ENCODE results near the gene KLHL8. TPM values are rescaled to one million over a fixed set of nuclear protein-coding genes. Genes with fewer than 3 reads are reported as not detected.

KLHL8 gene
- total RNA-seq, 2 experiments from 2014 or later: 6.3 to 7.0 TPM

- Histone ChIP-seq H3K36me3 (ENCODE audit: insufficient read depth, low read length) (no peaks in the 10 kb centered on the region), H3K4me3 (ENCODE audit: low read length) (no peak overlapping the region), H3K27me3 (ENCODE audit: control insufficient read depth in 1 of 2, insufficient read depth in 2 of 2, low read length in 2 of 2) (no peaks in the 10 kb centered on the region), H3K4me1 (ENCODE audit: insufficient read depth, low read length) (no peaks in the 10 kb centered on the region), H3K9me3 (ENCODE audit: control insufficient read depth in 1 of 2, insufficient read depth in 1 of 2, low read length in 2 of 2) (peaks cover 13 to 14% of the 10 kb centered on the region in 2 experiments), H3K27ac (ENCODE audit: low read depth in 1 of 2, low read length in 2 of 2) (no peak overlapping the region)
- H3K9me3 Mint-ChIP-seq: peaks cover 15% of the 10 kb centered on the region
- POLR2A ChIA-PET: no interaction called here
- CTCF ChIA-PET: no interaction called here
- H3K27me3 Mint-ChIP-seq: peaks cover 24% of the 10 kb centered on the region
- DNase-seq (no peak), ATAC-seq (ENCODE audit: poor library complexity) (no peak)
- H3K4me3 Mint-ChIP-seq: no peak overlapping the region
- TF ChIP-seq CTCF (IDR thresholded peaks at IDR 0.05): no peak
- H3K36me3 Mint-ChIP-seq (ENCODE audit: low read depth): peaks cover 14% of the 10 kb centered on the region
- intact Hi-C loops (cut with DNase I, micrococcal nuclease): no loop called here
- H3K27ac Mint-ChIP-seq: no peak overlapping the region
- no peaks in the 10 kb centered on the region for H3K4me1 Mint-ChIP-seq (ENCODE audit: low read depth)
These were observed 23.1 kb upstream of the KLHL8 start for GRCh38 chr4:87243426-87244053.

DNA sequence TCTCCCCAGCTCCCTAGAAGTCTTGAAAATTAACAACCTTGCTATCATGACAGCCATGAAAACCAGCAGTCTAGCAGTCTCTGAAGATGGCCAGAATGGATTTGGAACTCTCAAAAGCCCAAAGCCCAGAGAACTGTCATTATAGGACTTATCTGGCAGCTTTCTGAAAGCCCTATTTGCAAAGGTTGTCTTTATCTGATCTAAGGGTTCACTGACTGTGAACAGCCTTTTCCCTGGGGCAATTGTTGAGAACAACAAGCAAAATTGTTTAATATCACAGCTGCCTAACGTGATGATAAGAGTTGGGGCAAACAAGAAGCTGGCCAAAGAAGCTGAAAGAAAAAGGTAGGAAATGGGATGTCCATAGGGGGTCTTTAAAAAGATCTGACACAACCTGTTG lies 20.9 kb upstream of the KLHL8 start:
- Mint-ChIP-seq H3K27me3 (peaks cover 21% of the 10 kb centered on the region), H3K4me3 (no peak overlapping the region)
- intact Hi-C loops (cut with DNase I, micrococcal nuclease): no loop called here

DNA sequence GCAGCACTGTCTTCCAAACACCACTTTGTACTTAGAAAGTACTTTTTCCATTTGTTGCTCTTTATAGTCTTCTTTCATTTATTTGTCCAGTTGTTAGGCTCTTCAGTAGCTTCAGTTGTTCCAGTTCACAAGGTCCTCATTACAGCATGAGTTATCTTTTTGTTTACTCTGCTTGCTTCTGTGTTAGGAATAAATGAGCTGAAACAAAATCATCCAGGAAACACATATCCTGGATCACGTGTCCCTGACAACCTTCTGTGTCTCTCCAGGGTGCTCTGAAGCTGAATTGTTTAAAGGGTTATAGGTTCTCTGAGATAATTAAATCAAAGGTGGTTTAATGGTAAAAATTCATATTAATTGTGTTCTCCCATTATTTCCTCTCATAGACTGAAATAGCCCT lies 19.9 kb upstream of the KLHL8 start:
- H3K27me3 ChIP-seq (ENCODE audit: control insufficient read depth in 1 of 2, insufficient read depth in 2 of 2, low read length in 2 of 2): no peaks in the 10 kb centered on the region
- ATAC-seq (ENCODE audit: poor library complexity) (no peak), DNase-seq (no peak)
- ChIA-PET CTCF (interaction anchor here (1.1 kb wide), 1 partner anchor 320 kb away, joined by 3 read pairs; no protein-coding TSS in a partner anchor), POLR2A (no interaction called here)
- H3K4me3 ChIP-seq (ENCODE audit: low read length): no peak overlapping the region
- H3K9me3 ChIP-seq (ENCODE audit: control insufficient read depth in 1 of 2, insufficient read depth in 1 of 2, low read length in 2 of 2): peaks cover 13 to 14% of the 10 kb centered on the region in 2 experiments
- Mint-ChIP-seq H3K9me3 (peaks cover 15% of the 10 kb centered on the region), H3K27ac (no peak overlapping the region), H3K36me3 (ENCODE audit: low read depth) (peaks cover 14% of the 10 kb centered on the region), H3K4me3 (no peak overlapping the region), H3K4me1 (ENCODE audit: low read depth) (peaks cover 5% of the 10 kb centered on the region), H3K27me3 (peaks cover 20% of the 10 kb centered on the region)
- TF ChIP-seq CTCF (IDR thresholded peaks at IDR 0.05): no peak
- peaks cover 4% of the 10 kb centered on the region for H3K4me1 ChIP-seq (ENCODE audit: insufficient read depth, low read length)
- intact Hi-C loops (cut with DNase I, micrococcal nuclease): no loop called here
- no peaks in the 10 kb centered on the region for H3K36me3 ChIP-seq (ENCODE audit: insufficient read depth, low read length)
- H3K27ac ChIP-seq (ENCODE audit: low read depth in 1 of 2, low read length in 2 of 2): no peak overlapping the region

More for the DNA sequence above, 20.9 kb upstream of the KLHL8 start:
- no peaks in the 10 kb centered on the region for H3K4me1 Mint-ChIP-seq (ENCODE audit: low read depth)
- H3K9me3 Mint-ChIP-seq: peaks cover 15% of the 10 kb centered on the region
- no peak for TF ChIP-seq CTCF (IDR thresholded peaks at IDR 0.05)
- Histone ChIP-seq H3K27me3 (ENCODE audit: control insufficient read depth in 1 of 2, insufficient read depth in 2 of 2, low read length in 2 of 2) (no peaks in the 10 kb centered on the region), H3K4me1 (ENCODE audit: insufficient read depth, low read length) (peaks cover 1% of the 10 kb centered on the region), H3K27ac (ENCODE audit: low read depth in 1 of 2, low read length in 2 of 2) (no peak overlapping the region), H3K4me3 (ENCODE audit: low read length) (no peak overlapping the region), H3K9me3 (ENCODE audit: control insufficient read depth in 1 of 2, insufficient read depth in 1 of 2, low read length in 2 of 2) (peaks cover 13 to 14% of the 10 kb centered on the region in 2 experiments), H3K36me3 (ENCODE audit: insufficient read depth, low read length) (no peaks in the 10 kb centered on the region)
- no peak overlapping the region for H3K27ac Mint-ChIP-seq
- DNase-seq (no peak), ATAC-seq (ENCODE audit: poor library complexity) (no peak)
- H3K36me3 Mint-ChIP-seq (ENCODE audit: low read depth): peaks cover 14% of the 10 kb centered on the region
- ChIA-PET CTCF (interaction anchor here (0.6 kb wide), 1 partner anchor 71 kb away, joined by 3 read pairs; no protein-coding TSS in a partner anchor), POLR2A (no interaction called here)
